GM18909 (cell line): Measurements from ENCODE around the gene CAMK2G.

ENCODE experiments used
- ATAC-seq: cut with Tn5 transposase; IDR thresholded peaks from one replicate; pipeline ENCODE4 v1.9.1; 2021; ENCODE audit warnings: mild to moderate bottlenecking; ENCODE audit not compliant: unreplicated experiment, poor library complexity

CAMK2G gene

DNA sequence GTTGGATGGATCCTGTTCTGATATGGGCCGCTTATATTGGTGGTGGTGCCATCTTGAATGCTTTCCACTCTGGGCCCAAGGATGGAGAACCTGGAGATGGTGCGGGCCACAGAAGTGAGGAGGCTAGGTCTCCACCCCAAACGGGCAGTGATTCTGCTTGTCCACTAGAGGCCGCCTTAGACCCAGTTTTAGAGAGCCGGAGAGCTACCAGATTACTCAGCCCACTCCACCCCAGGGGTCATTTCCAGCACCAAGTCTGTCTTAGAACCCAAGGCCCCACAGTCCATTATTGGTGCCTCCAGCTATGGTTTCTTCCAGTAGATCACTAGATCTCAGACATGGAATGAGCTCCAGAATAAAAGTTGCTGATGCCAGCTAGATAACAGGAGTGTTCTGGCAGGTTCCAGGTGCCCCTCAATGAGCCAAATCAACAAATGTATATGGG lies 11.8 kb upstream of the CAMK2G start:
- ATAC-seq, result peak; percentile 52

DNA sequence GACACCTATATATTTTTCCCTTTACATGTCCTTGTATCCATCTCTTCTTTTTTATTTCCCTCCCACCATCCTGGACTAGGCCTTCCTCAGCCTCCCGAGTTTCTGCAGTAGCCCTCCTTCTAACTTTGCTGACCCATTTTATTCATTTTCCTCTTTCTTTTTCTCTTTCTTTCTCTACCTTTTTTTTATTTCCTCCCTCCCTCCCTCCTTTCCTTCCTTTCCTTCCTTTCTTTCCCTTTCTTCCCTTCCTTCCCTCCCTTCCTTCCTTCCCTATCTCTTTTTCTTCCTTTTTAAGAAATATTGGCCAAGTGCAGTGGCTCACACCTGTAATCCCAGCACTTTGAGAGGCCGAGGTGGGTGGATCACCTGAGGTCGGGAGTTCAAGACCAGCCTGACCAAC lies 9.7 kb upstream of the CAMK2G start:
- no peak for ATAC-seq

DNA sequence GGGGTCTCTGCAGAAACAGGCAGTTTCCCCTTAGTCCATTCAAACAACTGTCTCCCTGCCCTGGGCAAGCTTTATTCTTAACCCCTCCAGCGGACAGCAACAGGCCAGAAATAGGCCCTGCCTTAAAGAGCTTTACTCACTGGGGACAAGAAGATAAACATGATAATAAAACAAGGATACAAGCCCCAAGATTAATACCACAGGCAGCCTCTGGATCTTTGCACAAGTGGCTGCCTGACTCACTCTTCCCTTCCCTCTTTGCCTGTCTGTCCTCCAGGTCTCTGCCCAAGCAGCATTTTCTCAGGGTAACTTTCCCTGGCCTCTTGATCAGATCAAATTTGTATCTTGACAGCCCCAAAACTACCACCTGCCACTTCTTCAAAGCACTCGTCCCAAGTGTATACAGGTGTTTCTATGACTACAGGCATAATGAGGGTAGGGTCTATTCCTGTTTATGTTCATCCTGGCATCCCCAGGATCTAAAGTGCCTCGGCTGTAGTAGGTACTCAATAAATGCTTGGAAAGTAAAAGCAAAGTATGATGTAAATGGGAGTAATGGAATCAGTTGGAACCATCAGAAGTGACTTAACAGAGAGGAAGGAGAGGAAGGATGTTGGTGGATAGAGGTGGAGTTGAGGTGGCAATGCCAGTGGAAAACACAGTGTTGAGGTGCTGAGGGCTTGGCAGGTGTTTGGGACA lies 7.0 kb upstream of the CAMK2G start:
- no peak for ATAC-seq

DNA sequence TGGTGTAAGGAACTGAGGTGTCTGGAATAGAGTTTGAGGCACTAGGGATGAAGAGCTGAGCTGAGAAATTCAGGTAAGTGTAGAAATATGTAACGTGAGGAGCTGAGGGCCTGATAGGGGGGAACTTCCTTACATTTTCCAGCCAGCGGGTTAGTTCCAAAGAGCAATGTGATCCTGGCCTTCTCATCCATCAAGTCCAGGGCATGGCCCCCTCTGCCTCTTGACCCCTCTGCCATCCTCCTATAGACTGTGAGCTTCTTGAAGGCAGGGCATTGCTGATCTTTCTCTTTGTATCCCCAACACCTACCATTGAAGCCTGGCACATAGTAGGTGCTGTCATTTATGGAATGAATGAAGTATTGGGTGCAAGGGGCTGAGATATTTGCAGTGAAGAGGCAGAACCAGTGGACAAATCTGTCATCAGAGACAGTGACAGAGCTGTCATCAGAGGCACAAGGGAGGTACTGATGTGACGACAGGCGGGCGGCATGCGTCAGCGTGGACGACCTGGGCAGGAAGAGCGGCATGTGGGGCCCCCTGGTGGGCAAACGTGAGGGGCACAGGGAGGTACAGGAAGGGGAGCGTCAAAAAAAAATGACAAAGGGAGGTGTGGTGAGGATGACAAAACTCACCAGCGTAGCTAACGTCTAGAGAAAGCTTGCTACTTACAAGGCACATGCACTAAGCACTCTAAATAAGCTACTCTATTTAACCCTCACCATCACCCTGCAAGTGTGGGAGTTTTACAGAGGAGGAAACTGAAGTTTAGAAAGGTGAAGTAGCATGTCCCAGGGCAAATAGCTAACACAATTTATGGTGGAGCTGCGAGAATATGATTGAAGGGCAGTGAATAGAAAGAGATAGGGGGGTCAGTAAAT lies 5.2 kb upstream of the CAMK2G start:
- ATAC-seq, result peak; percentile 83

DNA sequence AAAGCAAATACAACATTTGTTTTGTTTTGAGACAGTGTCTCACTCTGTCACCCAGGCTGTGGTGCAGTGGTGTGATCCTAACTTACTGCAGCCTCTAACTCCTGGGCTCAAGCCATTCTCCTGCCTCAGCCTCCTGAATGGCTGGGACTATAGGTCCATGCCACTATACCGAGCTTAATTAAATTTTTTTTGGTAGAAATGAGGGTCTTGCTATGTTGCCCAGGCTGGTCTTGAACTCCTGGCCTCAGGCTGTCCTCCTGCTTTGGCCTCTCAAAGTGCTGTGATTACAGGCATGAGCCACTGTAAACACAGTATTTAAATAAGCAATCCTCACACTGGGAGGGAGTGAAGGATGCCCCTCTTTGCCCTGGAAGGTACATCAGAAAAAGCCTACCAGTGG lies 4.0 kb upstream of the CAMK2G start:
- ATAC-seq, result no peak

DNA sequence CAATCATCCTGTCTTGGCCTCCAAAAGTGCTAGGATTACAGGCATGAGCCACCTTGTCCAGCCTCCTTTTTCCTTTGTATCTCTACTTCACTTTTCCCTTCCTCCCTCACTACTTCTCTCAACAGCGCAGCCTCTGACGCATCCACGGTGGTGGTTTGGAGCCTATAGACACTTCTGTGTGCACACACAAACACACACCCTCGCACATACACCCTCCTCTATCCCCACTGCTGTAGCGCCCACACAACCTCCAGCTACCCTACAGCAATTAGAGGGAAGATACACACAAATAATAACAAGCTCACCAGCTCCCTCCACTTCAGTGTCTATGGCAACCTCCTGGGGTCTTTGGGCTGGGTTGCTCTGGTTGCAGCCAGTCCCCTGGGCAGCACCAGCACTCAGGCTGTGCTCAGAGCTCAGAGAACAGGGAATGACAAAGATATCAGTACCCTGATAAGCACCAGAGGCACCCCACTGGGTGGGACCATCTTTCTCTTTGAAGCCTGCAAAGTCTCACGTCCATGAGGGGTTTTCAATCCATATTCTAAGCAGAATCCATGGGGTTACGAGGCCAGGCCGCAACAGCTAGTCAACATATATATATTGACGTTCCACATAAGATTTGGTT lies 3.3 kb upstream of the CAMK2G start:
- no peak for ATAC-seq

DNA sequence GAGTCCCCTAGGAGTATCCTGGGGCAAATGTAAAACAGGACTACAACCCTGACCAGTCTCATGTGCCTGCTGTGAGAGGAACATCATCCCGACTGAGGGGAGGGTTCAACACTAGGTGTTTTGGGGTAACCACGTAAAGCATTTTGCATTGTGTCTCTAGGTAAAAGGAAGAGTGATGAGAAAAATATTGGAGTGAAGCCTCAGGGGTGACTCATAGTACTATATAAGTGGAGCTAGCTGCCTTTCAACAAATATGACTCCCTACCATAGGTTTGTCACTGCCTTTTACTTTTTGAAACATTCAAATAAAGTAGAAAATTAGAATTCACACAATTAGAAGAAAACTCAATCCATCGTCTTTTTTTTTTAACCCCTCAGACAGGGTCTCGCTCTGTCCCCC lies 2.6 kb upstream of the CAMK2G start:
- ATAC-seq, result no peak

DNA sequence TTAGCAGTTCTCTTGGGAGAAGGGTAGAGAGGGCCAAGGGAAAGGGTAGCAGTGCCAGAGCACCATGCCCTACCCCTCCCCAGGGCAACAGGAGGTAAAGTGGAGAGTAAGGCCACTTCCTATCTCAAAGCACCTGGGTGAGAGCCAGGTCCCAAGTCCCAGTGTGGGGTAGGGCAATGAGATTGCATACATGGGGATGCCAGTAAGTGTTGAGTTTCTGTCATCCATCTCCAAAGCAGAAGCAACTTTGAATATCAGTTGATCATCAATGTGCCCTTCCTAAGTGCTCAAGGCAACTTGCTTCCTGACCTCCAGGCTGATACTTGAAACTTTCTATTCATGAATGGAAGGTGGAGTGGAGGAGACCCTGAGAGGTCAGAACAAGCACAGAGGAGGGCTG lies 2.2 kb upstream of the CAMK2G start:
- ATAC-seq, result no peak

DNA sequence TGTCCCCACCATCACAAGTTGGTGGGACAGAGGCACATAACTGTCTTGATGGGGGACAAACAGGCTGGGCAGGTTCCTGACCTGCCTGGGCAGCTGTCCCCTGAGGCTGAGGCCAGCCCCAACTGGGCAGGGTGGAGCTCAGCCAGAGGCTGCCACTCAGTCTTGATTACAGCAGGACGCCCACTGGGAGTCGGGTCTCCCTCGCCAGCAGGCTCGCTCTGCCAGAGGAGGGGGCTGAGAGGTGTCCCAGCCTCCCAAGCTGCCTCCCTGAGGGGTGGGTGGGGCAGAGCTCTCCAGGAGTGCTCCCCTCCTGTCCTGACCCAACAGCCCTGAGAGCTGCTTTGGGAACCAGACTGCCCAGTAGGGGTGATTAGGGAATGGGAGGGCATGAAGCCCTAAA lies 1.8 kb upstream of the CAMK2G start:
- no peak for ATAC-seq

DNA sequence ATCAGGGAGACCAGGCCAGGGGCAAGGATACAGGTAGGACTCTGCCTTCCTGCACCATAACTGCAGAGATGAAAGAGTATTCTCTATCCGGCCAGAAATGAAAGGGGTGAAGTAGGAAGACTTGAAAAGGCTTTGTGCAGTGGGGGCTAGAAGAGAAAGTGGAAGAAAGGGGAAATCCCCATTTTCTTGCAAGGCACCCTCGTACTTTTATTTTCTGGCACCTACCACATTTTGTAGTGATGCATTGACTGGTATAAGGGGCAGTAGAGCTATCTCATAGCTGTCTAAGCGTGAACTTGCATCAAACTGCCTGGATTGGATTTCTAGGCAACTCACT lies 752 bp upstream of the CAMK2G start:
- no peak for ATAC-seq

DNA sequence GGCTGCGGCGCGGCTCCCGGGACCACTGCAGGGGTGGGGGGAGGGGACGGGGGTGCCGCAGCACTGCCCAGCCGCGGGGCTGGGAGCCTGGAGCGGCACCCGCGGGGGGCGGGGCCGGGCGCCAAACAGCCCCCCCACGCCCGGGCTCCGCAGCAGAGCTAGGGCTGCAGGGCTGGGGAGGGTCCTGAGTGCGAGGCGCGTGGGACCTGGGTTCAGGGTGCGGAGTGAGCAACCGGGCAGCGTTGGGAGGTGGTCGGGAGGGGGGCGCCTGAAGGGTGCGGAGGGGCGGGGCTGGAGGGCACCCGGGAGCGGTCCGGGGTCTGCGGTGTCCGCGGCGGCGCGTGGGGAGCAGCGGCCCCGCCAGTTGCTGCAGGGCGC lies 528 bp downstream of the CAMK2G start:
- peak; percentile 5 for ATAC-seq

DNA sequence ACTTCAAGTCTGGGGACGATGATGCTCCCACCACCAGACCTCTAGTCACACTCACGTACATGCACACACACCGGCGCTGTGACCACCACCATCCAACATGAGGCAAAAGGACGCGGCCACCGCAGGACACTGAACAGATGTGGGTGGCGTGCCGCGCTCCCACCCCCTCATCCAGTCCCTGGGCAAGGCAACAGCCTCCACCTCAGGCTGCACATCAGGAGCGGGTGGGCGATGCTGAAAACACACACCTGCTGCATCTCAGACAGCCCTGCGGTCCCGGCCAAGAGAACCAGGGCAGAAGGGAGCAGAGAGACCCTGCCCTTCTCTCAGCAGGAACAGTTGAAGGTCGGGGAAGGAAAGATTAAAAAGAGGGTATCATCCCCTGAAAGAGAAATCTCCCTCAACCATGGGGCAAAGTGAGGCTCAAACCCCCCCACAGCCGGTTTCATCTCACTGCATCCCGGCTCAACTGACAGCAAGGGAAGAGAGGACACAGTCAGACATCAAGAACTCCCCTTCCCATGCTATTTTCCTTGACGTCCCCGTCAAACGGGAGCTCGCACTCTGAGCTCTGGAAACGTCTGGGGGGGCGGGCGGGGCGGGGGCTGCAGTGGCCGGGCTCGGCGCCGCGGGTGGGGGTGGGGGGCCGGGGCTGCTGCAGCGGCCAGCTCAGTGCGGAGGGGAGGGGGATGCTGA lies 1.1 kb downstream of the CAMK2G start:
- ATAC-seq, result no peak

DNA sequence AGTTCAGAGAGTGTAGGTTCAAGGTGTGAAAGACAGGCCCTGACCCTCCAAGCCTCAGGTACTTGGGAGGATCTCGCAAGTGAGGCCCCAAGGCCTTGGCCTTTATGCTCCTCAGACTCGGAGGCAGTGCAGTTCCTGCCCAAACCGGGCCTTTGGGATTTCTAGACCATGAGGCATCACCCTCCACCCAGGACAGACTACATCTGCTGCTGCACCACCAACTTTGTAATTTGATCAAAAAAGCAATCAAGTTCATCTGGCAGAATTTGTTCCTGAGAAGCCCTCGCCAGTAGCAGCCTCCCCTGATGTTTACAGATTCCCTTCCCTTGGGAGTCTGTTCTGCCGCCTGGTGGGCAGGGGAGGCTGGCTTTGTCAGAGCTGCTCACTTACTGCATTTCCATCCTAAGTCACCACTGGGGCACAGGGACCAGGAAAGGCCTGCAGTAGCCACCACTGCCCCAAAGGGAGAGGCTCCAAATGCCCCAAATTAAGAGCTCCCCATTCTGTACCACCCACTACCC lies 2.1 kb downstream of the CAMK2G start:
- no peak for ATAC-seq

DNA sequence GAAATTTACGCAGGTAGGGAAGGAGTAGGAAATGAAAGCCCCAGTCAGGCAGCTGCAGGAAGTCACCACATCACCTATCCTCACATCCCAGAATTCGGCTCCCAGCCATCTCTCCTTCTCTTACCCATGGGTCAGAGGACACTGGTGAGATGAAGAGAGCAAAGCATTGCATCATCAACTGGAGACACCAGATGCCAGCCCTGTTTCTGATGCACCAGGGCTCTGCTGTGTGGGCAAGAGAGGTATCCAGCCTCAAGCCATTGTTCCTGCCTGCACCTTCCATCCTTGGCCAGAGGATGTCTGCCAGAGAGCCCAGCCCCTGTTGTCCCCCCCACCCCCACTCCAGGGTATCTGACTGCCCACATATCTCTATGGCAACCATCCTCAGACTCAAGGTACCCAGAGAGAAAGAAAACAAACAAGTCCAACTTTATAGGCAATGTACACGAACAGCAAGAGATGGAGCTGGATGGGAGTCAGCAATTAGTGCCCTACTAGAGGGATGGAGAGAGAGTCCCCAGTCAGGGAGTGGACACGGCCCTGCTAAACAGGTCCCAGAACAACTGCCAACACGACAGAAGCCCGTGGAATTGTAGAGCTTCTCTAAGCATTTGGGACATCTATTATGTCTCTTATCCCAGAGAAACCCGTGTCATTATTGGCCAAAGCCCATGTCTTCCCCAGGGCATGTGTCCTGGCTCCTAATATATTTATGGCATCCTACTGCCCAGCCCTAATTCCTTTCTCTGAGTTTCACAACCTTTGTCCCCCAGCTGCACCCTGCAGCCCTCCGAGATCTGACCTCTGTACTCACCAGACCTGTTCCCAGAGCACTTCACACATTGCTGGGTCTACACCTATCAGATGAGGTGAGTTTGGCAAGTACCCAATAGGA lies 2.8 kb downstream of the CAMK2G start:
- ATAC-seq, result no peak

DNA sequence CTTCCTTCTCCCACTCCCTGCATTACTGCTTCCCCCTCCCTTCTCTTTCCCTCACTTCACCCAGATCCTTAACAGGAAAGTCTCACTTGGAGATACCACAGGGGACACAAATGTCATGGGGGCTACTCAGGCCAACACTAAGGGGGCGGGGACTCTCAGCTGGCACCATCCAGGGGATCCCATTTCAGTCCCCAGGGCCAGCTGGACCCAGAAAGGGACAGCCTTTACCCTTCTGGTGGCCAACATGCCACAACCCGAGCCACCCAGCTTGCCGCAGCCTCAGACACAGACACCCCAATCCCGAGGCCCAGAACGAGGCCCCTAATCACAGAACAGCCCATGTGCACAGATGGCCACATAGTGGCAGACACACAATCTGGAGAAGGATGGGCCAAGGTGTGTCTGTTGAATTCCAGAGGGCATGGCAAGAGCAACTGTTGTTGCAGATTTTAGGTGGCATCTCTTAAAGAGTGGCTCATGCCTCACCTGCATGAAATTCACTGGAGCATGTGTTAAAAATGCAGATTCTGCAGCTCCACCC lies 5.6 kb downstream of the CAMK2G start:
- ATAC-seq, result no peak

DNA sequence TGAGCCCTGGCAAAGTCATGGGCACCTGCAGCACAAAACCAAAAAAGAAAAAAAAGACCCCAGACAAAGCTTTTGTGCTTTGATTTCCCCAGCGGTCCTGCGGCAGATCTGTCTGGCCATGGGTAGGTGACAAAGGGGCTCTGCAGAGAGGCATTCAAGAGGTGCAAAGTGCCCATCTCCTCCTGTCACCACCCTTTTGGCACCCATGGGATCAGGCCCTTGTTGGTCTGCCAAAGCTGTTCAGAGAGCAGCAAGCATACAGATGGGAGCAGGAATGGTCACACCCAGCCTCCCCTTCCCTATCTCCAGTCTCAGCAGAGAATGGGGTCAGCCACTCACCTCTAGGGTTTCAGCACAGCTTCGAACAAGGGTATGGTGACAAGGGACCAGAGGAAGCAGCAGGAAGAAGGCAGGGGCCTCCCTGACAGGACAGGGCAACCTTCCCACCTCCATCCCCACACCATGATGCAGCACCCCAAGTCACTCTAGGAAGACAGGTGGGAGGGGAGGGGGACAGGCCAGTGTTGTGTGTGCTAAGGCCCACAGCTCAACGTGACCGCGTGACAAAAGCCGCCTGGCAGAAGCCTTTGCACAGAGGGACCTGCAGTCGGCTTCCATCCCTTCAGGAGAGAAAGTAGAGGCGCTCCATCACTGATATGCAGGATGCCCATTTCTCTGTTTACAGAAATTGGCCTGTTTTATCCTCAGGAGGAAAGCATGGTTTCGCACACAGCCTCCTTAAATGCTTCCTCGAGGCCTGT lies 6.3 kb downstream of the CAMK2G start:
- ATAC-seq, result no peak

DNA sequence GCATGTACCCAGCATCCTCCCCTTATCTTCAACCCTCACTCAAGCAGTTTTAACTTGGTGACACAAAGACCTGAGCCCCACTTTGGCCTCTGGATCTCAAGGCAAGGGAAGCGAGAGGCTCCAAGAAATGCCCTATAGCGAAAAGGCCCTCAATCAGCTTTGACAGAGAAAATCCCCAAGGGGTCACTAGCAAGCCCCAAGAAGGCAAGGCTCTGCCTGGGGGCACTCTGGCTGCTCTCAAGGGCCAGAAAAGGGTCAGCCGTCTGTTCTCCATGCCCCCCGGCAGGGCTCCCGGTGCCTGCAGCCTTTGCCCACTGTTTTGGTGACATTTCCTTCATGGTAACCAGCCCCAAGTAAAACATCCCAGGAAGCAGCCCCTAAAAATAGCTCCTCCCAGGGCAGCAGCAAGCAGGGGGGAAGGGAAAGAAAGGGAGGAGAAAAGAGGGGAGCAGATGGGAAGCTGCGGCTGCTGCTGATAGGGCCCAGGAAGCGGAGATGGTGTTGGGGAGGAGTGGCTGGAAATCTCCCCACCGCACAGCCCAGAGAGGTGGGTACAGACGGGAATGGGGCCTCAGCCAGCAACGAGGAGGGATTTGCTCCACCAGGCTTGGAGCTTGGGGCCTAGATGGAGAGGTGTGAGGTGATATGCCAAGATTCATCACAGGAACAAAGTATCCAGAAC lies 7.1 kb downstream of the CAMK2G start:
- no peak for ATAC-seq

DNA sequence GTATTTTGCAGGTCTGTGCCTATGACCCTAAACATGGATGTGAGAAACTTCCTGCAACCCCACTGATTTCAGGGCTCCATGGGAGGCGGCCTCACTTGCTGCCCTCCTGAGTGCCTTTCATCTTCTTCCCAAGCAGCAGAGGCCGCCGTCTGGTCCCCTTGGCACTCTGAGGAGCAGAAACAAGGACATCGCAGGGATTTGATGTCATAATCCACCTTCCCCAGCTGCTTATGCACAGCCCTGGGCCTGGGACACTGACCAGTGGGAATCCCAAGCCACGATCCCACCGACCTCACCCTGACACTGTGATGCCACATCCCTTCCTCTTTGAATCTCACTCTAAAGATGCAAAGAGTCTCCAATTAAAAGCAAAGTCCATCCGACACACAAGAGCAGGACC lies 7.7 kb downstream of the CAMK2G start:
- ATAC-seq, result no peak
